IMR-90 (cell line): ENCODE data around the gene ABHD15. TPM values are rescaled to one million over a fixed set of nuclear protein-coding genes. Genes with fewer than 3 reads are reported as not detected.

Experiments
- ATAC-seq: fragments of 200-7000 bp; cut with Tn5 transposase; 2 replicates; pipeline ENCODE4 v1.9.1; 2020; ENCODE audit warnings: low read depth, mild to moderate bottlenecking, moderate library complexity
- BruUV-seq: library from RNA; stranded (reverse); fragments of 400-500 nt; replicated peaks from 2 replicates; lab custom pipeline; 2021; lab: Mats Ljungman, UMichigan
- CTCF ChIA-PET: fragments of 300-600 bp; formaldehyde crosslinking; extraction: SDS; loops from one replicate; lab custom pipeline; 2021; ENCODE audit warnings: antibody characterized with exemption; lab: Yijun Ruan, JAX
- POLR2A ChIA-PET: fragments of 300-600 bp; sonication (Branson Sonifier 250); formaldehyde crosslinking; loops from one replicate; lab custom pipeline; 2022; ENCODE audit warnings: antibody characterized with exemption; ENCODE audit not compliant: unreplicated experiment; lab: Charles Lee
- DNase-seq: peaks from one replicate; pipeline ENCODE4 v3.0.0; 2013
- H2AFZ ChIP-seq: replicated peaks from 2 replicates; pipeline ENCODE3; 2013; ENCODE audit warnings: low read length, mild to moderate bottlenecking; ENCODE audit not compliant: poor library complexity
- H2AK5ac ChIP-seq: 2 replicates; pipeline ENCODE4 v1.6.1; 2013; ENCODE audit warnings: low read depth, low read length, inconsistent platforms
- H2AK9ac ChIP-seq: replicated peaks from 2 replicates; pipeline ENCODE3; 2013; ENCODE audit warnings: mild to moderate bottlenecking, low read depth, low read length, moderate library complexity; ENCODE audit not compliant: poor library complexity
- H2BK120ac ChIP-seq: 2 replicates; pipeline ENCODE4 v1.6.1; 2013; ENCODE audit warnings: low read depth, low read length, inconsistent platforms
- H2BK15ac ChIP-seq: 3 replicates; pipeline ENCODE4 v1.6.1; 2013; ENCODE audit warnings: low read depth, low read length, inconsistent platforms
- H2BK20ac ChIP-seq: 2 replicates; pipeline ENCODE4 v1.6.1; 2013; ENCODE audit warnings: low read depth, mild to moderate bottlenecking, inconsistent platforms, low read length, moderate library complexity
- H2BK5ac ChIP-seq: 2 replicates; pipeline ENCODE4 v1.6.1; 2013; ENCODE audit warnings: mild to moderate bottlenecking, low read depth, low read length, inconsistent platforms; ENCODE audit not compliant: poor library complexity, severe bottlenecking
- H3K14ac ChIP-seq: replicated peaks from 2 replicates; pipeline ENCODE4 v1.6.1; 2013; ENCODE audit warnings: low read depth, low read length, inconsistent platforms
- H3K18ac ChIP-seq: 2 replicates; pipeline ENCODE4 v1.6.1; 2013; ENCODE audit warnings: low read depth, low read length, control low read depth
- H3K23ac ChIP-seq: 2 replicates; pipeline ENCODE4 v1.6.1; 2013; ENCODE audit warnings: low read depth, low read length, inconsistent platforms
- H3K27ac ChIP-seq: 2 replicates; pipeline ENCODE4 v1.5.1; 2013; ENCODE audit warnings: mild to moderate bottlenecking, control low read depth, low read length; ENCODE audit not compliant: insufficient read depth
- H3K27me3 ChIP-seq: 2 replicates; pipeline ENCODE4 v1.6.1; 2013; ENCODE audit warnings: low read length; ENCODE audit not compliant: control insufficient read depth, insufficient read depth
- H3K36me3 ChIP-seq: 2 replicates; pipeline ENCODE4 v1.6.1; 2013; ENCODE audit warnings: low read length, mixed read lengths; ENCODE audit not compliant: control insufficient read depth, insufficient read depth
- H3K4ac ChIP-seq: 2 replicates; pipeline ENCODE4 v1.6.1; 2013; ENCODE audit warnings: low read depth, low read length, inconsistent platforms
- H3K4me1 ChIP-seq: 2 replicates; pipeline ENCODE4 v1.6.1; 2013; ENCODE audit warnings: low read length, mixed read lengths; ENCODE audit not compliant: control insufficient read depth, insufficient read depth
- H3K4me2 ChIP-seq: 2 replicates; pipeline ENCODE4 v1.6.1; 2013; ENCODE audit warnings: low read depth, mild to moderate bottlenecking, control low read depth, low read length, moderate library complexity
- H3K4me3 ChIP-seq: 2 replicates; pipeline ENCODE4 v1.5.1; 2013; ENCODE audit warnings: low read depth, mild to moderate bottlenecking, control low read depth, low read length, moderate library complexity; ENCODE audit not compliant: insufficient read depth
- H3K56ac ChIP-seq: 2 replicates; pipeline ENCODE4 v1.6.1; 2013; ENCODE audit warnings: low read length, inconsistent platforms; ENCODE audit not compliant: insufficient read depth; ENCODE audit errors: extremely low read depth
- H3K79me1 ChIP-seq, 2 experiments: 2 replicates each; pipeline ENCODE4 v1.6.1; 2013; ENCODE audit warnings: low read length in 2 of 2, inconsistent platforms in 1 of 2, low read depth in 1 of 2
- H3K9ac ChIP-seq: 2 replicates; pipeline ENCODE4 v1.6.1; 2013; ENCODE audit warnings: low read depth, low read length, control low read depth
- H3K9me1 ChIP-seq: 2 replicates; pipeline ENCODE4 v1.6.1; 2013; ENCODE audit warnings: low read length, inconsistent platforms; ENCODE audit not compliant: insufficient read depth
- H3K9me3 ChIP-seq: 2 replicates; pipeline ENCODE4 v1.6.1; 2013; ENCODE audit warnings: low read length; ENCODE audit not compliant: control insufficient read depth, insufficient read depth
- H4K20me1 ChIP-seq: 2 replicates; pipeline ENCODE4 v1.6.1; 2013; ENCODE audit warnings: low read length, inconsistent platforms; ENCODE audit not compliant: insufficient read depth
- H4K5ac ChIP-seq: 2 replicates; pipeline ENCODE4 v1.6.1; 2013; ENCODE audit warnings: mild to moderate bottlenecking, low read depth, low read length, control low read depth
- H4K8ac ChIP-seq, 2 experiments: 2 replicates each; pipeline ENCODE4 v1.6.1; 2013; ENCODE audit warnings: low read depth in 2 of 2, low read length in 2 of 2, control low read depth in 1 of 2, inconsistent platforms in 1 of 2
- H4K91ac ChIP-seq: 2 replicates; pipeline ENCODE4 v1.6.1; 2013; ENCODE audit warnings: low read depth, low read length, inconsistent platforms; ENCODE audit not compliant: insufficient read depth
- BHLHE40 ChIP-seq: fragments of 150-350 bp; IDR thresholded peaks from 2 replicates; pipeline ENCODE4 v1.6.1; 2016; ENCODE audit warnings: mild to moderate bottlenecking, low read depth, low read length
- CEBPB ChIP-seq: IDR thresholded peaks from 2 replicates; pipeline ENCODE4 v1.6.1; 2012; ENCODE audit warnings: low read depth, low read length, improper control_type of control experiment
- FOS ChIP-seq: fragments of 150-350 bp; IDR thresholded peaks from 2 replicates; pipeline ENCODE4 v1.6.1; 2016; ENCODE audit warnings: low read depth, low read length
- MAFK ChIP-seq: IDR thresholded peaks from 2 replicates; pipeline ENCODE4 v1.6.1; 2012; ENCODE audit warnings: low read depth, low read length, improper control_type of control experiment
- MAZ ChIP-seq: IDR thresholded peaks from 2 replicates; pipeline ENCODE4 v1.6.1; 2012; ENCODE audit warnings: low read depth, mild to moderate bottlenecking, low read length, improper control_type of control experiment, moderate library complexity, borderline replicate concordance
- MXI1 ChIP-seq: IDR thresholded peaks from 2 replicates; pipeline ENCODE4 v1.6.1; 2012; ENCODE audit warnings: low read depth, mild to moderate bottlenecking, low read length, moderate library complexity, borderline replicate concordance
- NFE2L2 ChIP-seq: fragments of 150-350 bp; IDR thresholded peaks from 2 replicates; pipeline ENCODE4 v1.6.1; 2016; ENCODE audit warnings: low read depth, mild to moderate bottlenecking, low read length
- POLR2A ChIP-seq: IDR thresholded peaks from 2 replicates; pipeline ENCODE4 v1.6.1; 2012; ENCODE audit warnings: mild to moderate bottlenecking, low read depth, low read length
- RAD21 ChIP-seq: IDR thresholded peaks from 2 replicates; pipeline ENCODE4 v1.6.1; 2012; ENCODE audit warnings: low read length, improper control_type of control experiment
- RFX5 ChIP-seq: IDR thresholded peaks from 2 replicates; pipeline ENCODE4 v1.8.0; 2012; ENCODE audit warnings: low read depth, mild to moderate bottlenecking, low read length, moderate library complexity
- SMC3 ChIP-seq: fragments of 150-350 bp; IDR thresholded peaks from 2 replicates; pipeline ENCODE4 v1.6.1; 2016; ENCODE audit warnings: low read depth, mild to moderate bottlenecking, antibody characterized with exemption, low read length, moderate library complexity
- USF2 ChIP-seq: fragments of 150-350 bp; IDR thresholded peaks from 2 replicates; pipeline ENCODE4 v1.6.1; 2017; ENCODE audit warnings: mild to moderate bottlenecking, antibody characterized with exemption, low read length, low read depth
- WGBS, 2 experiments: methylation state at CpG; one replicate each; pipeline versions ENCODE4 v1.1.5 to v1.1.7; 2013; ENCODE audit warnings: missing lambda C conversion rate in 2 of 2; ENCODE audit not compliant: insufficient read length in 1 of 2; ENCODE audit errors: extremely low coverage in 2 of 2; 5-methylcytosine and 5-hydroxymethylcytosine counted together
- dilution Hi-C: fragments of 300-500 bp; cut with HindIII; formaldehyde crosslinking; loops from one replicate; pipeline ENCODE4 v1.14.3; 2018; ENCODE audit warnings: low sequenced_read_pairs; ENCODE audit not compliant: unreplicated experiment
- in situ Hi-C: fragments of 300-500 bp; cut with MboI; formaldehyde crosslinking; loops from 3 replicates; pipeline ENCODE4 v1.14.3; 2019; ENCODE audit warnings: low sequenced_read_pairs, inconsistent platforms, mixed read lengths
- intact Hi-C: fragments of 100-400 bp; cut with micrococcal nuclease; formaldehyde crosslinking; loops from 2 replicates; pipeline ENCODE4 v1.10.0; 2022
- polyA plus RNA-seq, 3 experiments: library from polyadenylated mRNA; depleted of rRNA; stranded (reverse); fragments of >200 nt; gene quantifications; 2 replicates each; pipeline ENCODE4 v1.2.3, GENCODE V29; 2012; ENCODE audit warnings: low replicate concordance in 1 of 3
- total RNA-seq: library from RNA; depleted of rRNA; stranded (reverse); fragments of >200 nt; gene quantifications from 2 replicates; pipeline ENCODE4 v1.2.3, GENCODE V29; 2012
- TF ChIP-seq, protein P1 (sequence below): conservative IDR thresholded peaks from 2 replicates; pipeline ENCODE4 v1.5.1; 2012; ENCODE audit warnings: mild to moderate bottlenecking, low read depth, low read length, improper control_type of control experiment
- TF ChIP-seq, protein P2 (sequence below): fragments of 150-350 bp; IDR thresholded peaks from 2 replicates; pipeline ENCODE4 v1.6.1; 2016; ENCODE audit warnings: low read depth, mild to moderate bottlenecking, low read length, moderate library complexity, borderline replicate concordance

The ABHD15 gene
- total and polyA plus RNA-seq, 2 of the 4 experiments (the other 2 are of a cell fraction), result 3.2 to 4.6 TPM

DNA sequence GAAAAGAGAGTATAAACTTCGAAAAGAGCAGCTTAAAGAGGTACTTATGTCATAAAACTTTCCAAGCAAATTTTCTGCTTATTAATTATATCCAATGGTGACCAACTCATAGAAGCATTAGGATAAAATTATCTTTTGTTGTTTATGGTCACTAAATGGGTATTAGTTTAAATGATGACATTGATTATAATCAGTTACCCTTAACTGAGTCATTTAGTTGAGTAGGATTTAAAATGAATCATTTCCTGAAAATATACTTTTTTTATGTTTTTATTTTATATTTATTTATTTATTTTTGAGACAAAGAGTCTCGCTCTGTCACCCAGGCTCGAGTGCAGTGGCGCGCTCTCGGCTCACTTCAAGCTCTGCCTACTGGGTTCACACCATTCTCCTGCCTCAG is 55.9 kb downstream of the ABHD15 start:
- Histone ChIP-seq H2BK5ac (no peak overlapping the region), H3K56ac (no peak overlapping the region), H3K14ac (no peak overlapping the region), H4K5ac (no peak overlapping the region), H3K9me3 (no peaks in the 10 kb centered on the region), H3K4me1 (peaks cover 2% of the 10 kb centered on the region), H3K79me1 (peaks cover 4 to 25% of the 10 kb centered on the region in 2 experiments; a peak in 3 of 4 replicates), H3K18ac (no peak overlapping the region), H3K4ac (no peak overlapping the region), H4K8ac (no peak overlapping the region), H4K91ac (no peak overlapping the region), H3K27ac (no peak overlapping the region), H2AK5ac (no peak overlapping the region), H2BK120ac (no peak overlapping the region), H2AK9ac (no peak overlapping the region), H2BK20ac (no peak overlapping the region), H3K4me3 (no peak overlapping the region), H3K27me3 (no peaks in the 10 kb centered on the region), H3K23ac (no peak overlapping the region), H3K4me2 (no peak overlapping the region), H2BK15ac (no peak overlapping the region), H3K9ac (no peak overlapping the region), H2AFZ (no peak overlapping the region), H3K9me1 (0 out of 2 replicates have a peak, but pooled peaks cover 8% of the 10 kb centered on the region), H3K36me3 (peaks cover 35% of the 10 kb centered on the region), H4K20me1 (no peaks in the 10 kb centered on the region; the same call in none of the 2 replicates)
- no peak for ATAC-seq
- in situ Hi-C loops (no loop called here), intact Hi-C loops (no loop called here), dilution Hi-C loops (no loop called here)
- DNase-seq, result no peak
- BruUV-seq, result no TSS peak
- WGBS, 2 experiments, result no CpG with 5 or more reads among the region's 6 CpGs
- ChIA-PET CTCF (no interaction called here), POLR2A (no interaction called here)
- no peak for TF ChIP-seq MAZ
- no peak for TF ChIP-seq MXI1
- no peak for TF ChIP-seq RFX5
- TF ChIP-seq, protein P1, sequence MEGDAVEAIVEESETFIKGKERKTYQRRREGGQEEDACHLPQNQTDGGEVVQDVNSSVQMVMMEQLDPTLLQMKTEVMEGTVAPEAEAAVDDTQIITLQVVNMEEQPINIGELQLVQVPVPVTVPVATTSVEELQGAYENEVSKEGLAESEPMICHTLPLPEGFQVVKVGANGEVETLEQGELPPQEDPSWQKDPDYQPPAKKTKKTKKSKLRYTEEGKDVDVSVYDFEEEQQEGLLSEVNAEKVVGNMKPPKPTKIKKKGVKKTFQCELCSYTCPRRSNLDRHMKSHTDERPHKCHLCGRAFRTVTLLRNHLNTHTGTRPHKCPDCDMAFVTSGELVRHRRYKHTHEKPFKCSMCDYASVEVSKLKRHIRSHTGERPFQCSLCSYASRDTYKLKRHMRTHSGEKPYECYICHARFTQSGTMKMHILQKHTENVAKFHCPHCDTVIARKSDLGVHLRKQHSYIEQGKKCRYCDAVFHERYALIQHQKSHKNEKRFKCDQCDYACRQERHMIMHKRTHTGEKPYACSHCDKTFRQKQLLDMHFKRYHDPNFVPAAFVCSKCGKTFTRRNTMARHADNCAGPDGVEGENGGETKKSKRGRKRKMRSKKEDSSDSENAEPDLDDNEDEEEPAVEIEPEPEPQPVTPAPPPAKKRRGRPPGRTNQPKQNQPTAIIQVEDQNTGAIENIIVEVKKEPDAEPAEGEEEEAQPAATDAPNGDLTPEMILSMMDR, result no peak
- no peak for TF ChIP-seq USF2
- TF ChIP-seq POLR2A, result no peak
- no peak for TF ChIP-seq BHLHE40
- TF ChIP-seq NFE2L2, result no peak
- no peak for TF ChIP-seq CEBPB
- TF ChIP-seq MAFK, result no peak
- TF ChIP-seq RAD21, result no peak
- TF ChIP-seq, protein P2, sequence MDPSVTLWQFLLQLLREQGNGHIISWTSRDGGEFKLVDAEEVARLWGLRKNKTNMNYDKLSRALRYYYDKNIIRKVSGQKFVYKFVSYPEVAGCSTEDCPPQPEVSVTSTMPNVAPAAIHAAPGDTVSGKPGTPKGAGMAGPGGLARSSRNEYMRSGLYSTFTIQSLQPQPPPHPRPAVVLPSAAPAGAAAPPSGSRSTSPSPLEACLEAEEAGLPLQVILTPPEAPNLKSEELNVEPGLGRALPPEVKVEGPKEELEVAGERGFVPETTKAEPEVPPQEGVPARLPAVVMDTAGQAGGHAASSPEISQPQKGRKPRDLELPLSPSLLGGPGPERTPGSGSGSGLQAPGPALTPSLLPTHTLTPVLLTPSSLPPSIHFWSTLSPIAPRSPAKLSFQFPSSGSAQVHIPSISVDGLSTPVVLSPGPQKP, result no peak
- TF ChIP-seq SMC3, result no peak
- no peak for TF ChIP-seq FOS
